ENCODE results near the gene ZNF497. TPM values are rescaled to one million over a fixed set of nuclear protein-coding genes. Genes with fewer than 3 reads are reported as not detected.
A peak's percentile ranks its signal among the peaks of the same experiment; 100 is the strongest.

Gene ZNF497
- total and polyA plus RNA-seq, 9 of the 15 experiments (the other 6 are each of a cell fraction or from before 2014, with no cell fraction given): 0.06 to 0.98 (median 0.44) TPM; not detected in 1

GRCh38 chr19:58380662-58381459 is 18.3 kb upstream of the ZNF497 start, which contains the start of gene ZNF837 (continued):
- TF ChIP-seq, protein P1, sequence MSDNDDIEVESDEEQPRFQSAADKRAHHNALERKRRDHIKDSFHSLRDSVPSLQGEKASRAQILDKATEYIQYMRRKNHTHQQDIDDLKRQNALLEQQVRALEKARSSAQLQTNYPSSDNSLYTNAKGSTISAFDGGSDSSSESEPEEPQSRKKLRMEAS (CRISPR knock-in tag; IDR thresholded peaks at IDR 0.05): peak; percentile 67; the same call in 1 of the 2 replicates
- no peak for TF ChIP-seq HDGF (IDR thresholded peaks at IDR 0.05)
- TF ChIP-seq ZNF217 (CRISPR knock-in tag; IDR thresholded peaks at IDR 0.05): no peak
- TF ChIP-seq SIN3A (IDR thresholded peaks at IDR 0.05; ENCODE audit: borderline replicate concordance in 2 of 2, control insufficient read depth in 1 of 2, low read depth in 2 of 2, low read length in 2 of 2): peak; percentile 73 to 91
- TF ChIP-seq NFYB (IDR thresholded peaks at IDR 0.05; ENCODE audit: extremely low read depth, insufficient read length): peak; percentile 88
- TF ChIP-seq, protein P2, sequence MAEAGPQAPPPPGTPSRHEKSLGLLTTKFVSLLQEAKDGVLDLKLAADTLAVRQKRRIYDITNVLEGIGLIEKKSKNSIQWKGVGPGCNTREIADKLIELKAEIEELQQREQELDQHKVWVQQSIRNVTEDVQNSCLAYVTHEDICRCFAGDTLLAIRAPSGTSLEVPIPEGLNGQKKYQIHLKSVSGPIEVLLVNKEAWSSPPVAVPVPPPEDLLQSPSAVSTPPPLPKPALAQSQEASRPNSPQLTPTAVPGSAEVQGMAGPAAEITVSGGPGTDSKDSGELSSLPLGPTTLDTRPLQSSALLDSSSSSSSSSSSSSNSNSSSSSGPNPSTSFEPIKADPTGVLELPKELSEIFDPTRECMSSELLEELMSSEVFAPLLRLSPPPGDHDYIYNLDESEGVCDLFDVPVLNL (CRISPR knock-in tag; IDR thresholded peaks at IDR 0.05; ENCODE audit: low read depth): peak; percentile 68
- 0 out of 2 replicates have a peak, but pooled peaks have one; percentile 56 for TF ChIP-seq KAT7 (CRISPR knock-in tag; IDR thresholded peaks at IDR 0.05; ENCODE audit: borderline replicate concordance)
- TF ChIP-seq, protein P3, sequence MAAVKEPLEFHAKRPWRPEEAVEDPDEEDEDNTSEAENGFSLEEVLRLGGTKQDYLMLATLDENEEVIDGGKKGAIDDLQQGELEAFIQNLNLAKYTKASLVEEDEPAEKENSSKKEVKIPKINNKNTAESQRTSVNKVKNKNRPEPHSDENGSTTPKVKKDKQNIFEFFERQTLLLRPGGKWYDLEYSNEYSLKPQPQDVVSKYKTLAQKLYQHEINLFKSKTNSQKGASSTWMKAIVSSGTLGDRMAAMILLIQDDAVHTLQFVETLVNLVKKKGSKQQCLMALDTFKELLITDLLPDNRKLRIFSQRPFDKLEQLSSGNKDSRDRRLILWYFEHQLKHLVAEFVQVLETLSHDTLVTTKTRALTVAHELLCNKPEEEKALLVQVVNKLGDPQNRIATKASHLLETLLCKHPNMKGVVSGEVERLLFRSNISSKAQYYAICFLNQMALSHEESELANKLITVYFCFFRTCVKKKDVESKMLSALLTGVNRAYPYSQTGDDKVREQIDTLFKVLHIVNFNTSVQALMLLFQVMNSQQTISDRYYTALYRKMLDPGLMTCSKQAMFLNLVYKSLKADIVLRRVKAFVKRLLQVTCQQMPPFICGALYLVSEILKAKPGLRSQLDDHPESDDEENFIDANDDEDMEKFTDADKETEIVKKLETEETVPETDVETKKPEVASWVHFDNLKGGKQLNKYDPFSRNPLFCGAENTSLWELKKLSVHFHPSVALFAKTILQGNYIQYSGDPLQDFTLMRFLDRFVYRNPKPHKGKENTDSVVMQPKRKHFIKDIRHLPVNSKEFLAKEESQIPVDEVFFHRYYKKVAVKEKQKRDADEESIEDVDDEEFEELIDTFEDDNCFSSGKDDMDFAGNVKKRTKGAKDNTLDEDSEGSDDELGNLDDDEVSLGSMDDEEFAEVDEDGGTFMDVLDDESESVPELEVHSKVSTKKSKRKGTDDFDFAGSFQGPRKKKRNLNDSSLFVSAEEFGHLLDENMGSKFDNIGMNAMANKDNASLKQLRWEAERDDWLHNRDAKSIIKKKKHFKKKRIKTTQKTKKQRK (IDR thresholded peaks at IDR 0.05; ENCODE audit: borderline replicate concordance, low read depth, low read length): peak; percentile 54; the same call in 1 of the 2 replicates
- TF ChIP-seq TAF7 (tag; IDR thresholded peaks at IDR 0.05): peak; percentile 83
- peak in 1 of 2 experiments; percentile 92; a peak in 2 of 4 replicates for TF ChIP-seq HDAC1 (IDR thresholded peaks at IDR 0.05)
- peak; percentile 90; the same call in 1 of the 2 replicates for TF ChIP-seq PHF8 (IDR thresholded peaks at IDR 0.05; ENCODE audit: borderline replicate concordance, low read length)
- peak; percentile 47; the same call in 1 of the 2 replicates for TF ChIP-seq ZNF445 (CRISPR knock-in tag; IDR thresholded peaks at IDR 0.05; ENCODE audit: low read depth)
- TF ChIP-seq SMAD1 (IDR thresholded peaks at IDR 0.05; ENCODE audit: low read depth, low read length, partially characterized antibody): peak; percentile 45
- peak; percentile 93 for TF ChIP-seq CBX1 (IDR thresholded peaks at IDR 0.05; ENCODE audit: low read depth)
- TF ChIP-seq HDAC8 (tag; IDR thresholded peaks at IDR 0.05): peak; percentile 29; the same call in 1 of the 2 replicates
- TF ChIP-seq THAP12 (CRISPR knock-in tag; IDR thresholded peaks at IDR 0.05): peak; percentile 88

Measured in K562 (cell line).